Brain pericyte (primary cell): ENCODE data around the gene CFAP52.
"Not testable (repeated sequence)": the region's sequence is repeated elsewhere in the genome, so short reads cannot be mapped to it uniquely, and the experiment has no call there.

Experiments used
- DNase-seq: peaks from one replicate; pipeline ENCODE4 v3.0.0-alpha.2; 2012; ENCODE audit warnings: low read depth, low spot score

The CFAP52 gene

GRCh38 chr17:9576521-9577372 lies at the start of gene CFAP52:
TSS of gene CFAP52 (plus strand) at chr17:9576642. CDS start at chr17:9576696, 54 bp downstream.
- peak; percentile 29 for DNase-seq

GRCh38 chr17:9527788-9528187 lies 48.7 kb upstream of the CFAP52 start:
- no peak for DNase-seq

GRCh38 chr17:9529033-9529700 lies 47.3 kb upstream of the CFAP52 start:
- DNase-seq = no peak

- no peak for DNase-seq
These were observed 45.4 kb upstream of the CFAP52 start for GRCh38 chr17:9531034-9531433.

- DNase-seq = no peak
These were observed 43.7 kb upstream of the CFAP52 start for GRCh38 chr17:9532715-9533114.

- no peak for DNase-seq
These were observed 43.0 kb upstream of the CFAP52 start for GRCh38 chr17:9533441-9533840.

- no peak for DNase-seq
These were observed 40.4 kb upstream of the CFAP52 start for GRCh38 chr17:9536061-9536460.

- no peak for DNase-seq
These were observed 39.2 kb upstream of the CFAP52 start for GRCh38 chr17:9537177-9537776.

GRCh38 chr17:9538626-9539025 lies 37.8 kb upstream of the CFAP52 start:
- DNase-seq = no peak

- DNase-seq = no peak
These were observed 34.7 kb upstream of the CFAP52 start for GRCh38 chr17:9541718-9542117.

GRCh38 chr17:9544221-9544620 lies 32.2 kb upstream of the CFAP52 start:
- no peak for DNase-seq

- no peak for DNase-seq
These were observed 27.2 kb upstream of the CFAP52 start for GRCh38 chr17:9549215-9549614.

- no peak for DNase-seq
These were observed 23.3 kb upstream of the CFAP52 start for GRCh38 chr17:9553181-9553580.

GRCh38 chr17:9553596-9553995 lies 22.8 kb upstream of the CFAP52 start:
- DNase-seq = no peak

- DNase-seq = not testable (repeated sequence)
These were observed 21.7 kb upstream of the CFAP52 start for GRCh38 chr17:9554715-9555114.

GRCh38 chr17:9557161-9557755 lies 19.2 kb upstream of the CFAP52 start:
- DNase-seq = no peak

- DNase-seq = no peak
These were observed 18.6 kb upstream of the CFAP52 start for GRCh38 chr17:9557857-9558256.

- no peak for DNase-seq
These were observed 12.3 kb upstream of the CFAP52 start for GRCh38 chr17:9564104-9564503.

GRCh38 chr17:9566067-9566466 lies 10.4 kb upstream of the CFAP52 start:
- DNase-seq = no peak

- DNase-seq = not testable (repeated sequence)
These were observed 9.7 kb upstream of the CFAP52 start for GRCh38 chr17:9566739-9567138.

GRCh38 chr17:9568004-9568403 lies 8.4 kb upstream of the CFAP52 start:
- DNase-seq = no peak

- DNase-seq = no peak
These were observed 7.4 kb upstream of the CFAP52 start for GRCh38 chr17:9568957-9569588.
